ENCODE results near the gene COL9A2.

DNA sequence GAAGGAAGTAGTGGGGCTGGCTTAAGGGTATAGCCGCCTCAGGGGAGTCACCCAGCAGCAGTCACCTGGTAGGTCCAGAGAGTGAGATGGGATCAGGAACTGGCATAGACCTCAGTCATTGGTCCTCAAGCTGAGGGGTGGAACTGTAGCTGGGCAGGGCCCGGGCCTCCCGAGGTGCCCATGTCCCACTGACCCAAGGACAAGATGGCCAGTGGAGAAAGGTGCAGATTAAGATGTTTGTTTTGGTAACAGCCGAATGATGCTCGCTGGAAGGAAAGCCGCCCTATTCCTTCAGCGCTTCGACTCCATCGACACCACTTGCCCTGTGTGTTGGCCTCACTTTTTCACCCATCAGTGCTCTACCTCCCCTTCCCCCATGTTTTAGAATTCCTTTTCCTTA is 16.4 kb downstream of the COL9A2 start:
- TF ChIP-seq, protein P1, sequence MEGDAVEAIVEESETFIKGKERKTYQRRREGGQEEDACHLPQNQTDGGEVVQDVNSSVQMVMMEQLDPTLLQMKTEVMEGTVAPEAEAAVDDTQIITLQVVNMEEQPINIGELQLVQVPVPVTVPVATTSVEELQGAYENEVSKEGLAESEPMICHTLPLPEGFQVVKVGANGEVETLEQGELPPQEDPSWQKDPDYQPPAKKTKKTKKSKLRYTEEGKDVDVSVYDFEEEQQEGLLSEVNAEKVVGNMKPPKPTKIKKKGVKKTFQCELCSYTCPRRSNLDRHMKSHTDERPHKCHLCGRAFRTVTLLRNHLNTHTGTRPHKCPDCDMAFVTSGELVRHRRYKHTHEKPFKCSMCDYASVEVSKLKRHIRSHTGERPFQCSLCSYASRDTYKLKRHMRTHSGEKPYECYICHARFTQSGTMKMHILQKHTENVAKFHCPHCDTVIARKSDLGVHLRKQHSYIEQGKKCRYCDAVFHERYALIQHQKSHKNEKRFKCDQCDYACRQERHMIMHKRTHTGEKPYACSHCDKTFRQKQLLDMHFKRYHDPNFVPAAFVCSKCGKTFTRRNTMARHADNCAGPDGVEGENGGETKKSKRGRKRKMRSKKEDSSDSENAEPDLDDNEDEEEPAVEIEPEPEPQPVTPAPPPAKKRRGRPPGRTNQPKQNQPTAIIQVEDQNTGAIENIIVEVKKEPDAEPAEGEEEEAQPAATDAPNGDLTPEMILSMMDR (IDR thresholded peaks at IDR 0.05; ENCODE audit: borderline replicate concordance, extremely low read depth, low read length, poor library complexity, severe bottlenecking): no peak
- TF ChIP-seq EZH2 (IDR thresholded peaks at IDR 0.05; ENCODE audit: borderline replicate concordance, low read depth, low read length, severe bottlenecking): no peak
